Nephron progenitor cell (in vitro differentiated cells): ENCODE data around the gene IGLON5.

Source experiments
- DNase-seq: peaks from one replicate; pipeline ENCODE4 v3.0.0; 2021
- H3K27ac Mint-ChIP-seq: 2 replicates; pipeline ENCODE4 v1.8.0; 2021; ENCODE audit warnings: mild to moderate bottlenecking, moderate library complexity, mixed read lengths
- H3K27me3 Mint-ChIP-seq: 2 replicates; pipeline ENCODE4 v1.8.0; 2021; ENCODE audit warnings: mild to moderate bottlenecking, low read depth, mixed read lengths; ENCODE audit not compliant: poor library complexity
- H3K36me3 Mint-ChIP-seq: 2 replicates; pipeline ENCODE4 v1.8.0; 2021; ENCODE audit warnings: low read depth, mixed read lengths
- H3K4me1 Mint-ChIP-seq: 2 replicates; pipeline ENCODE4 v1.8.0; 2021; ENCODE audit warnings: mixed read lengths
- H3K4me3 Mint-ChIP-seq: 2 replicates; pipeline ENCODE4 v1.8.0; 2021; ENCODE audit warnings: mild to moderate bottlenecking, moderate library complexity, mixed read lengths
- H3K9me3 Mint-ChIP-seq: 2 replicates; pipeline ENCODE4 v1.8.0; 2021; ENCODE audit warnings: mild to moderate bottlenecking, moderate library complexity, mixed read lengths
- TF ChIP-seq, protein P1 (sequence below): fragments of 200-600 bp; sonication (generic); IDR thresholded peaks from 2 replicates; pipeline ENCODE4 v1.5.0; 2021; ENCODE audit warnings: antibody characterized with exemption

Gene IGLON5

DNA sequence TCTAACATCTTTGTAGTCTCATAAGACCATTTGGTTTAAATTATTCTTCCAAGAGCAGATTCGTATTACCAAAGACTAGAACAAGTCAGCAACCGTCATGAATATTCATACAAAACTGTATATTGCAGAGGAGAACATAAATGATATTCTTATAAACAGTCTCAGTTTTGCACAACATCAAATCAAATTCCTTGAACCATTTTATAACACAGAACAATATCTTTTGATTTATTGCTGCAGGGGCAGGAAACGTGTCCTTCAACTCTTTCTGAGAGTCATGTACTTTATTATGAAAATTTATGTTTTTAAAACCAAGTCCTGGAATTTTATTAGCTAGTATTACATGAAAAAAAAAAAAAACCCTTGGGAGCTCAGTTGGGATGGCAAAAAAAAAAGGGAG, 34.3 kb upstream of the IGLON5 start:
- TF ChIP-seq, protein P1, sequence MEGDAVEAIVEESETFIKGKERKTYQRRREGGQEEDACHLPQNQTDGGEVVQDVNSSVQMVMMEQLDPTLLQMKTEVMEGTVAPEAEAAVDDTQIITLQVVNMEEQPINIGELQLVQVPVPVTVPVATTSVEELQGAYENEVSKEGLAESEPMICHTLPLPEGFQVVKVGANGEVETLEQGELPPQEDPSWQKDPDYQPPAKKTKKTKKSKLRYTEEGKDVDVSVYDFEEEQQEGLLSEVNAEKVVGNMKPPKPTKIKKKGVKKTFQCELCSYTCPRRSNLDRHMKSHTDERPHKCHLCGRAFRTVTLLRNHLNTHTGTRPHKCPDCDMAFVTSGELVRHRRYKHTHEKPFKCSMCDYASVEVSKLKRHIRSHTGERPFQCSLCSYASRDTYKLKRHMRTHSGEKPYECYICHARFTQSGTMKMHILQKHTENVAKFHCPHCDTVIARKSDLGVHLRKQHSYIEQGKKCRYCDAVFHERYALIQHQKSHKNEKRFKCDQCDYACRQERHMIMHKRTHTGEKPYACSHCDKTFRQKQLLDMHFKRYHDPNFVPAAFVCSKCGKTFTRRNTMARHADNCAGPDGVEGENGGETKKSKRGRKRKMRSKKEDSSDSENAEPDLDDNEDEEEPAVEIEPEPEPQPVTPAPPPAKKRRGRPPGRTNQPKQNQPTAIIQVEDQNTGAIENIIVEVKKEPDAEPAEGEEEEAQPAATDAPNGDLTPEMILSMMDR, result no peak
- H3K27ac Mint-ChIP-seq, result no peak overlapping the region
- H3K4me1 Mint-ChIP-seq, result no peaks in the 10 kb centered on the region
- DNase-seq, result no peak
- H3K9me3 Mint-ChIP-seq, result peaks cover 11% of the 10 kb centered on the region
- peaks cover 27% of the 10 kb centered on the region for H3K27me3 Mint-ChIP-seq
- no peak overlapping the region for H3K4me3 Mint-ChIP-seq
- no peaks in the 10 kb centered on the region for H3K36me3 Mint-ChIP-seq

DNA sequence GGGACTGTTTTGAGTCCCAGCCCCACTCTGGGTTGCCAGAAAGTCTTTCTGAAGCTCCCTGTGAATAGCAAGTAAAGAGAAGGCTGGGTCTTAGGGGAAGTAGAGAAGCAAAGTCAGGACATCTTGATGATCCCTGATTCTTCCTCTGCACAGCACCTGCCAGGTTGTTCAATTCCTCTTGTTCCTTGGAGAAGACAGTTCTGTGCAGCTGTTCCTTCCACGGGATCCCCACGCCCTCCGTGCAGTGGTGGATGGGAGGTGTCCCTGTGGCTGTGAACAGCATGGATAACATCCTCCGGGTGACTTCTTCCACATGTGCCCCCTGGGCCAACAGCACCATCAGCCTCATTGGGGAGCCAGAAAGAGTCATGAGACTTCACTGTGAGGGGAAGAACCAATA, 29.1 kb upstream of the IGLON5 start:
- no peak for DNase-seq
- H3K4me3 Mint-ChIP-seq, result no peak overlapping the region
- peaks cover 36% of the 10 kb centered on the region for H3K27me3 Mint-ChIP-seq
- no peaks in the 10 kb centered on the region for H3K36me3 Mint-ChIP-seq
- TF ChIP-seq, protein P1, result no peak
- peaks cover 16% of the 10 kb centered on the region for H3K9me3 Mint-ChIP-seq
- H3K27ac Mint-ChIP-seq, result no peak overlapping the region
- H3K4me1 Mint-ChIP-seq, result no peaks in the 10 kb centered on the region

DNA sequence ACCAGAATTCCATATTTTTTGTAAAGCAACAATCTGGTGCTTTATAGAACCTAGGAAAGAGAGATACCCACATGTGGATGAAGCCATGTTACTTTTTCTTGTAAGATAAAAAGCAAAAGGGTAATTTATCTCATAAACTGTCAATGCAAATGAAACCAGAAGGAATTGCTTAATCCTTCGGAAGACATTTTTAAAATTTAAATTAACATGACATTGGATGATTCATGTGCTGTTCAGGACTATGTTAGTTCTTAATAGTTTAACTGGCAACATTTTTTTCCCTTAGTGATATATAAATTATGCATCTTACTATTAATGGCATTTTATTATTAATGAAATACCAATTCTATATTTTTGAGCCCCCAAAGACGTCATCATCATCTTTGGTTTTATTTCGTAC, 25.8 kb upstream of the IGLON5 start:
- no peak overlapping the region for H3K27ac Mint-ChIP-seq
- peaks cover 22% of the 10 kb centered on the region for H3K27me3 Mint-ChIP-seq
- H3K9me3 Mint-ChIP-seq, result peaks cover 8% of the 10 kb centered on the region
- DNase-seq, result no peak
- H3K4me1 Mint-ChIP-seq, result no peaks in the 10 kb centered on the region
- H3K36me3 Mint-ChIP-seq, result no peaks in the 10 kb centered on the region
- H3K4me3 Mint-ChIP-seq, result no peak overlapping the region
- TF ChIP-seq, protein P1, result no peak

DNA sequence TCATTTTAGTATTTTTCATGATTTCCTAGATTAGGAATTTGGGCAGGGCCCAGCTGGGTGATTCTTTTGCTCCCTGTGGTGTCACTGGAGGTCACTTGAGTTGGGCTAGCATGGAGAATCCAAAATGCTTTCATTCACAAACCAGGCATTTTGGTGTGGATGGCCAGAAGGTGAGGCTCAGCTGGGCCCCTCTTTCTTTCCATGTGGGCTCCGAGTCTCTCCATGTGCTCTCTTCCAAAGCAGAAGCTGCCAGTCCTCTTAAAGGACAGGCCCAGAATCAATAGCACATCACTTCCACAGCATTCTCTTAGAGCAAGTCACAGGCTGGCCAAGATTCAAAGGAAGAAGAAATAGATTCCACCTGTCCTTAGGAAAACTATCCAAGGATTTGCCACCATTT, 21.8 kb upstream of the IGLON5 start:
- H3K27me3 Mint-ChIP-seq, result peaks cover 28% of the 10 kb centered on the region
- H3K27ac Mint-ChIP-seq, result no peak overlapping the region
- peaks cover 5% of the 10 kb centered on the region for H3K4me1 Mint-ChIP-seq
- TF ChIP-seq, protein P1, result no peak
- no peak overlapping the region for H3K4me3 Mint-ChIP-seq
- H3K9me3 Mint-ChIP-seq, result no peaks in the 10 kb centered on the region
- H3K36me3 Mint-ChIP-seq, result no peaks in the 10 kb centered on the region
- DNase-seq, result no peak

DNA sequence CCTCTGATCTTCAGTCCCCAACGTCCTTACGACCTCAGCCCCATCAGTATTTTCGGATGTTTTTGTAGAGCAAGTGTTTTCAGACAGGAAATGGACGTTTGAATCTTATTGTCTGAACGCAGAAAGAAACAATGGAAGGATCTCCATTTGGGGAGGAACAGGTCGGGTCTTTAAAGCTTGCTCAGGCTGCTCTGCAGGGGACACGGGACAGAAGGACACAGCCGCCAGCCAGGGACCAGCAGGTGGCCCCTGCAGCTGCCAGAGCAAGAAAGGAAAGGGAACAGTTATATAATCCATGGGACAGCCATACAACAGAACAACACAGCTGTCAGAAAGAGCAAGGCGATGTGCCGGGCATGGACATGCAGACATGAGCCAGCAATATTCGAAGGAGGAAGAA, 18.5 kb upstream of the IGLON5 start:
- Mint-ChIP-seq H3K4me3 (no peak overlapping the region), H3K36me3 (no peaks in the 10 kb centered on the region), H3K4me1 (peaks cover 14% of the 10 kb centered on the region), H3K9me3 (no peaks in the 10 kb centered on the region), H3K27ac (no peak overlapping the region), H3K27me3 (peaks cover 29% of the 10 kb centered on the region)
- TF ChIP-seq, protein P1, result no peak
- DNase-seq, result no peak

DNA sequence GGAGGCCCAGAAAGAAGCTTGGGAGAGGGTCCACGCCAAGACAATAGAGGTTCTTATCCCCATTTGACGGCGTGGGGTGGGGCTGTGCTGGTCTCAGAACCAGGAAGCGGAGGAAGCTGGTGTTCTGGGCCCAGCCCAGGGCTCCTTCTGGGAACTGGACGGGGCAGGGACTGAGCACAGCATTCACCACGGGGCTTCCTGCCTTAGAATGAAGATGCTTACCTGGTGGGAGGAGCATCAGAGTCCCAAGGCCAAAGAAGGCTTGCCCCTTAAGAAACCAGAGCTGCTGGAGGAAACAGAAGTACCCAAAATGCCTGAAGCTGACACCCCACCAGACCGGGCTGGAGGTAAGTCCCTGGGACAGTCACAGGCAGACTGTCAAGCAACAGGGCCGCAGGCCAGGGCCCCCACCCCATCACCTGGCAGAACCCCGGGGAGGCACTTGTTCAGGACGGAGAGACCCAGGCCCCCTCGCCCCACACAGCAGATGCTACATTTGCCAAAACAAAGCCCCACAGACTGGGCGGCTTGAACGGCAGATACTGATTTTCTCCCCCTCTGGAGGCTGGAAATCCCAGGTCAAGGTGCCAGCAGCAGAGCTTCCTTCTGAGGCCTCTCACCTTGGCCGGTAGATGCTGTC, 17.8 kb upstream of the IGLON5 start:
- DNase-seq, result no peak
- no peak overlapping the region for H3K27ac Mint-ChIP-seq
- H3K9me3 Mint-ChIP-seq, result no peaks in the 10 kb centered on the region
- peaks cover 14% of the 10 kb centered on the region for H3K4me1 Mint-ChIP-seq
- no peak overlapping the region for H3K4me3 Mint-ChIP-seq
- no peaks in the 10 kb centered on the region for H3K36me3 Mint-ChIP-seq
- H3K27me3 Mint-ChIP-seq, result peaks cover 34% of the 10 kb centered on the region
- TF ChIP-seq, protein P1, result no peak
